Renal pelvis (tissue), 4 donors: ENCODE data around the gene CECR2. TPM values are rescaled to one million over a fixed set of nuclear protein-coding genes. Genes with fewer than 3 reads are reported as not detected.

Experiments used
- DNase-seq: peaks from one replicate; pipeline ENCODE4 v3.0.0-alpha.2; 2013
- polyA plus RNA-seq, 3 donors: library from polyadenylated mRNA; unstranded; fragments of 120-200 nt; gene quantifications; one replicate each; pipeline ENCODE4 v1.2.1, GENCODE V29; 2013; ENCODE audit not compliant: insufficient read length in 3 of 3

The CECR2 gene
- polyA plus RNA-seq, 3 donors, result 12.3 to 23.0 (median 21.7) TPM

DNA sequence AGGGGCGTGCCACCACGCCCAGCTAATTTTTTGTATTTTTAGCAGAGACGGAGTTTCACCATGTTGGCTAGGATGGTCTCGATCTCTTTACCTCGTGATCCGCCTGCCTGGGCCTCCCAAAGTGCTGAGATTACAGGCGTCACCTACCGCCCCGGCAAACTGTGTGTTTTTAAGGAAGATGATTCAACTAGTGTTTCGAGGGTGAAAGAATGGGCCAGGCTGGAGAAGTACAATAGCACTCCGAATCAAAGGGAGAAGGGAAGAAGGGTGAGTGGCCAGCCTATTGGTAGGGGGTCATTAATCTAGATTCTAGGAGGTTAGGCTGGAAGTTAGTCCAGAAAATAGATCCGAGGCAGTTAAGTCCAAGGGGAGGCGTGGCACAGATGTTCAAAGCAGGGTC, 2.9 kb upstream of the CECR2 start:
- DNase-seq, result no peak

DNA sequence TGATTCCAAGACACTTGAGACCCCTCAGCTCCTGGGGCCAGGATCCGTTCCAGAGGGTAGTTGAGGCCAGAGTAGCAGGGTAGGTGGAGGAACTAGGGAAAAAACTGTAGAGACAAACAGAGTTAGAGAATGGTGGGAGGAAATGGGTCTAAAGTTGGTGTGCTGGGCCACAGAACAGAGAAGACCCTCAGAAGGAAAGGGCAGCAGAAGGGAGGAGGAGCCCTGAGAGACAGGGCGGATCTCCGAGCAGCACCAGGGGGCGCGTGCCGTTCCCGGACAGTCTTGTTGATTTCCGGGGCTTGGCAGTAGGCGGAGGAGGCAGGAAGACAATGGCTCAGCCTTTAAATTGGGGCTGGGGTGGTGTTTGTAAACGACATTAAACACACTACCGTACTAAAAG, 2.4 kb upstream of the CECR2 start:
- no peak for DNase-seq

DNA sequence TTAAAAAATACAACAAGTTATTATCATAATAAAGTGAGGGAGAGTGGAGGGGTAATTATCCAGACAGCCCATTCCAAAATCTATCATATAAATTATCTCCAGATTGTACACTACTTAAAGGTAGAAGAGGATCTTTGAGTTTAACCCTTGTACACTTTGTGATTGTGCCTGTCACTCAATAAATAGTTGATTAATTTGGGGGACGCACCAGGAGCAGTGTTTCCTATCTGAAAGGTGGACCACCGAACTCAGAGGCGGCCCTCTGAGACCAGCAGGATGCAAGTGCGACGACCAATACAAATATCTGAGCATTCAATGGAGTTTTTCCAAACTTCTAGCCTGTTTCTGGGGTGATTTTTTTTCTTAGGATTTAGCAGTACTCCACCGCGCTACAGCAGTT, 1.1 kb upstream of the CECR2 start:
- DNase-seq, result no peak

DNA sequence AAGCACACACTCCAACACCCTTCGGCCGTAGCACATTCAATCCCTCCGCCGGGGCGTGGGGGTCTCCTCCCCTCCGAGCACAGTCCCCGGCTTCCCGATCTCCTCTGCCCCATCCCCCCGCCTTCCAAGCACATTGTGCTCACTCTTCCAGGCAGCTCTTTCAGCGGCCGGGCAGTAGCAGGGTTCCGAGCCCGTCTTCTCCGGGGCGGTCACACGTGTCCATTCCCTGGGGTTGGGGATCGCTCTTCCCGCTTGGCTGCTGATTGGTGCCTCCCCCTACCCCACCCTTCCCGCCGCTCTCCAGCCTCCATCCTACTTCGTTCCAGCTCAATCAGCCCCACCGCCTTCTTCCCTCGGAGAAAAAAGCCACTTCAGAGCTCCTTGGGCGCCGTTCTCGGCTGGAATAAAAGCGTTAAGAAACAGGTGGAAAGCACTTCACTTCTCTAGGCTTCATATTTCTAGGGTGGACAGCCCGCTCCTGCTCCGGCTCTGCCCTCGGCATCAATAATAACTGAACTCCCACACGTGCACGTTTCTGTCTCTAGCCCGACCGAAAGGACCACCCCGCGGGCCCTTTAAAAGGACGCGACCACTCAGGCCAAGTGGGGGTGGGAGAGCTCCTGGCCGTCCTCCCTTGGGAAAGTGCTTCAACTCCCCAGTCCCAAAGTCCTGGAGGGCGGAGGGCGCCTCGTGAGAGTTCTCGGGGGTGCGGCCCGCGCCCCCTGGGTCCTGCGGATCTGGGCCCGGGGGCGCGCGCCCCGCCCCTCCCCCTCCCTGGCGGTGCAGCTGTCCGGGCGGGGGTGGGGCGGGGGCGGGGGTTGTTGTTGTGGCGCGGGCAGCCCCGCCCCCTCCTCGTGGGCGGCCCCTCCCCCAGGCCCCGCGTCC, 464 bp upstream of the CECR2 start:
- DNase-seq, result peak; percentile 84

DNA sequence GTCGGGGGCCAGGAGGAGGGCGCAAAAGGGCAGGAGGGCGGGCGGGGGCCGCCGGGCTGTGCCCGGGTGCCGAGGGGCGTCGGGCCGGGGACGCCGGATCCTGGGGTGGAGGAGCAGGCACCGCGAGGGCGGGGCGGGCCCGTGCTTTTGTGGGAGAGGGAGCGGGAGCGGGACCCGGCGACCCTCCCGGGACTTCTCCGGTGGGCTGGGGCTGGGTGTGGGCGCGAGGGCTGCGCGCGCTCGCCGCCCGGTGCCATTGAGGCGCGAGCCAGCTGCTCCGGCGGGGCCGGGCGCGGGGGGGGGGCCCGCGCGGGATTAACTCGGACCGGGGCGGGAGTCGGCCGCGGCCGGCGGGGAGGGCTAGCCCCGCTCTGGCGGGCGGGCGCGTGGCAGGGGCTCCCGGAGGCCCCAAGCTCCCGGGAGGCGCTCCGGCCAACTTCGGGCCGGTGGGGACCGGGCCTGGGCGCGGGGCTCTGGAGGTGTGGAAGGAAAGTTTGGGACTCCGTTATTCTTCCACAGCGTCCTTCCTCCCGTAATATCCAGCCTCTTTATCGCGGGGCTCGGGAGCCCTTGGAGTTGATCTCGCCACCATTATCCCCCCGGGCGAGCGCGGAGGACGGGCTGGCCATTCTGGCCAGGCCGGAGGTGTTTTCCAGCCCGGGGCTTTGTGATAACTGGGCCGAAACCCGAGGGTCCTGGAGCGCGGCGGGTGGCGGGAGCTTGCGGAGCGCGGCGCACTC, 936 bp downstream of the CECR2 start:
- DNase-seq, result no peak

DNA sequence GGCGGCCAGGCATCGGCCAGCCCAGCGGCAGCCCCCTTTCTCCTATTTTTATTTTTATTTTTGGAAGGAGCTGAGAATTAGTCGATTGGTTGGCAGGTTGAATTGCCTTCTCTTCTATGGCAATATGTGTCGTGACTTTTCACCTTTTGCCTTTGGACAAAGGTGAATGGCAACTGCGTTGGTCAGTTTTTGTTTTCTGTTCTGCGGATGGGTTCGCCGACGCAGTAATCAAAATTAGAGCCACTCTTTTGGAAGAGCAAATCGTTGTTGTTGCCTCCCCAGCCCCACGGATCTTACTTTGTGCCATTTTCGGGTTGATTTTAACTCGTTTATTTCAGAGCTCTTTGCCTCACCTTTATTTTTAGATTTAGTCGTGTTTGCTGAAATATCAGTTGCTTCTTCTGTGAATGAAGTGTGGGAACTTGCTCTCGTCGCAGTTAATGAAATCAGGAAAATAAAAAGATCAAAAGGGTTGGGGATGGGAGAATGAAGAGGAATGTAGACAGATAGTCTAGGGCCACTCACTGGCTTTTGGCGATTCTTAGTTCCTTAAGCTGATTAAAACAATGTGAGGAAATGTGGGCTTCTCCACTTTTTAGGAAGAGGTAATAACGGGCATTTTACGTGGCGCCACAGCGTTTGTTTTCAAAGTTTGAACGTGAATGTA, 1.6 kb downstream of the CECR2 start:
- no peak for DNase-seq

DNA sequence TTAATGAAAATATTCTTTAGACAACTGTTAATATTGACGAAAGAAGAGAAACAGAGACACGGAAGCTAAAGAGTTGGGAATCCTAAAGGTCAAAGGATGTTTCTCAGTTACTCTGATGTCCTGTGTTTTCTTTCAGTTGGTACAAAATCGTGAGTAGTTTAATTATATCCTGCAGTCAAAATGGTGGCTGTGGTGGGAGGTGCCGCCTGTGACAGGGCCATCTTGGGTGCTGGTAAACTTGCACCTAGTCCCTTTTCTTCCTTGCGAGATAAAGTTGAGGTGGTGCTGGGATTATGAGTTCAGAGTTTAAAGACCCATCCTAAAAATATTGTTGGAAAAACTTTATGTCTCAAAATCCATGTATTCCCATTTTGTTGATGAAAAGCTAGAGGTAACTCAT, 2.2 kb downstream of the CECR2 start:
- no peak for DNase-seq

DNA sequence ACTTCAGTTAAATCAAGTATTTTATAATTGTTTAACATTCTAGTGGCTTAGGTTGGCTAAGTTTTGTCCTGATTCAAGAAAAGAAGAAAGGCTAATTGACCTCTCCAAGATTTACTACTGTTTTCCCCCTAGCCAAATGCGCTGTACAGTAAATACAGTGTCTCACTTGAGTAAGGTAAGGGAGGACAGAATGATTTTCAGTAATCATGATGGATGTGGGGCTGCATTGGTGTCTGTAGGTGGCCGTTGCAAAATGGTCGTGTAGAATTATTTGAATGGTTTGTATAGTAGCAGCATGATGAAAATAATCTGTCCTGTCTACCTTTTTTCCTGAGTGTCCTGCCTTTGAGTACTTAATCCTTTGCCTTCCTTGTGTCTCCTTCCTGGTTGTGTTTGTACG, 4.6 kb downstream of the CECR2 start:
- DNase-seq, result no peak

DNA sequence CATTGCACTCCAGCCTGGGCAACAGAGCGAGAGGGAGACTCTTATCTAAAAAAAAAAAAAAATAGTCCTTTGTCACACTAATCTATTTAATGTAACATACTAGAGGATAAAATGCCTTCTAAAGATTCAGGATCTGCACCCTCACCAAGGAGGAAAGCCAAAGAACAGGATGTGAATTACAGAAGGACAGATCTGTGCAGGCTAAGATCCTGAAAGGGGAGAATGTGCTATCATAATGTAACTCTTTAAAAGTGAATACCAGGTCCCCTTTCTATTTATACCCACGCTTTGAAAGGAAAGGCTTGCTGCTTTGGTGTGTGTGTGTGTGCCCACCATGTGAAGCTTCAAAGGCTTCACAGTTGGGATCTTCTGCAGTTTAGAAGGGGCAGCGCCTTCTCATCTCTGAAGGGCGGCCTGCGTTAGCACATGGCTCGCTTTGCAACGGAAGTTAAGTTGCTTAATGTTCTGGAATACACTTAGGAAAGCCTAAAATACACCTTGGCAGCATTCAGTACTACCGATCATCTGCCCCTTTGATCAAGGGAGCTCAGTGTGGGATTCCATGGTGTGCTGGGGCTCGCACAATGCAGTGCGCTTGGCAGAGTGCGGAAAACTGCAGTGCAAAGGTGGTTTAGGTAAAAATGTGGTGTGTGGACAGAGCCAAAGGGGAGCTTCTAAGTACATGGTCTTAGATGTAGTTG, 6.8 kb downstream of the CECR2 start:
- DNase-seq, result no peak

DNA sequence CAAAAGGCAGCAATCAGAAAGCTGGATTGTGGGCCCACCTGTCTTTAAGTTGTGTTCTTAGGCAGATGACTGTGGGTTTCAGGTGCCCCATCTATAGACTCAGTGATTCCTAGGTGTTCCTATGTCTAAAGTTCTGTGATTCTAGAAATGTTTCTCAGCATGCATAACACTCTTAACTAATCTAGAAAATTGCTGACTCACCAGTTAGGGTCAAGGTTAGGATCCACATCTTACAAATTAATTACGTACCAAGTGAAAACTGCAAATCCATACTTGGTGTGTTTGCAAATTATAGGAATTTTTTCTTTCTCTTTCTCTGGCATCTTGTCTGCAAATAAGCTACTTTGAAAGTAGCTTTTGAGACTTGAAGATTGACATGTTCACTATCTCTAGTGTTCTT, 7.7 kb downstream of the CECR2 start:
- DNase-seq, result no peak

DNA sequence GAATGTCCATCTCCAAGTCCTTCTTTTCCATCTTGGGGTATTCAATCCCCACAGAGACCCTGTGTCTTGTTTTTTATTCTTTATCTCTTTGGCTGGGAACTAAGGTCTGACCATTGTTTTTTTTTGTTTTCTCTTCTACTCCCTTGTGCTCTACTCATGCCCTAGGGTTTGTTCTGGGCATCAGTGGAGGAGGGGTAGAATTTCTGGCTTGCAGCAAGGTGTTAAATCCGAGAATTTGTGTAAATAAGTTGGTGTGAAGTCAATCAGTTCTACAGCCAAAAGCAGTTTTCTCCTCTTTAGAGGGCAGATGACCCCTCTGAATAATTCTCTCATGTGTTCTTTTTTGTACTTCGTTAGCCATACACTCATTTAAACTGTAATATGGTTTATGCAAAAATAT, 10.7 kb downstream of the CECR2 start:
- no peak for DNase-seq

DNA sequence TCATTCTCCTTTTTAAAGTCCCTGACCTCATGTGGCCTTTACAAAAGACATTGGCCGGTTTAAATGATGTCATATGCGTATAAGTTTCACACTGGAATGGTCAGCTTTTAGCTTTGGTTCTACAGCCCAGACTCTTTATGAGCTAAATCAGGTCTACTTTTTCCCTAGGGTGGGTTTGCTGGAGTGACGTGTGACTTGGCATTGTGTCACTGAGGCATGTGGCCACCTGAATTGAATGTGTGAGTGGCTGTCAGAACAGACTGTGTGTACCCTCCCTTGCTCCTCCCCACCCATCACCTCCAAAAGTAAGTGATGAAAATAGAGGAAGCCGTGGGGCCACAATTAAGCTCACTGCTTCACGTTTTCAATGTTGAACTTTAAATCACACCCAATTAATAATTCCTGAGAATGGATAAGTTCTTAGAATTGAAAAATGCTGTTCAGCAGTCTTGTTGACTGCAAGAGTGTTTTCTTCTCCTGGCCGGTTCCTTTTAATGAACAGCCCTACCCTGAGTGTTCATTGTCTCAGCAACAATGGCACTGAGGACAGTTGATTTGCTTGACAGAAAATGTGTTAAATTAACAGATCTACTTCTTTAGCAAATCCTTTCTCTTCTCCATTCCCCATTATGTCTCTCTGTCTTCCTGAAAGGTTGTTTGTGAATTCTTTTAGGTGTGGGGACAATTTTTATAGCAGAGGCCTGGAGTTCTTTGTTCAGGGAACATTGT, 11.3 kb downstream of the CECR2 start:
- DNase-seq, result no peak

DNA sequence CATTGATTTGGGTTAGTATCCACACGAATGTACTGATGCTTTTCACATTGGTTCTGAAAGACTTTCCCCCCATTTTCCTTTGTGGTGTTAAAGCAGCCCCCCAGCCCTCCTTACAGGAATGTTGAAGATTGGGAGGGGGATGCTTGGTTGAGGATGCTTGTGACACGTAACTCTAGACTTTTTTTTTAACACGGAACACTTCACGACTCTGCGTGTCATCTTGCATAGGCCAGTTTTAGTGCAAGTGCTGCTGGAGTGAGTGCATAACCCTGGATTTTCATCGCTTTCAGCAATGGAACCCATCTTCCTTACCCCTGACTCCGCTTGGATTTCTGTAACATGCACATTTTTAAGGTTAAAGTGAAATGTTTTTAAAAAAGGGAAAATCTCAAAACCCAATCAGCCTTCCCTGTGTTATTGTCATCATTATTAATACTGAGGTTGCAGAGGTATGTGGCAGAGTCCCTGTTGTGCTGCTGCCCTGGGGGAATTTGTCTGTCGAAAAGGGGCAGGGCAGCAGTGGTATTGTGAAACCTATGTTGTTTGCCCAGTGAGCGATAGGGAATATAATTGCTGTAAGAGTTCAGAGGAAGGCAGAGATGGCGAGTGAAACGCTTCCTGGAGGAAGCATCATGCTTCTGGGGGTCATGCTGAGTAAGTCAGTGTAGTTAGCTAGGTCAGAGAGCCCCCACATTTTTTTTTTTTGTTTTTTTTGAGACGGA, 12.1 kb downstream of the CECR2 start:
- DNase-seq, result no peak

DNA sequence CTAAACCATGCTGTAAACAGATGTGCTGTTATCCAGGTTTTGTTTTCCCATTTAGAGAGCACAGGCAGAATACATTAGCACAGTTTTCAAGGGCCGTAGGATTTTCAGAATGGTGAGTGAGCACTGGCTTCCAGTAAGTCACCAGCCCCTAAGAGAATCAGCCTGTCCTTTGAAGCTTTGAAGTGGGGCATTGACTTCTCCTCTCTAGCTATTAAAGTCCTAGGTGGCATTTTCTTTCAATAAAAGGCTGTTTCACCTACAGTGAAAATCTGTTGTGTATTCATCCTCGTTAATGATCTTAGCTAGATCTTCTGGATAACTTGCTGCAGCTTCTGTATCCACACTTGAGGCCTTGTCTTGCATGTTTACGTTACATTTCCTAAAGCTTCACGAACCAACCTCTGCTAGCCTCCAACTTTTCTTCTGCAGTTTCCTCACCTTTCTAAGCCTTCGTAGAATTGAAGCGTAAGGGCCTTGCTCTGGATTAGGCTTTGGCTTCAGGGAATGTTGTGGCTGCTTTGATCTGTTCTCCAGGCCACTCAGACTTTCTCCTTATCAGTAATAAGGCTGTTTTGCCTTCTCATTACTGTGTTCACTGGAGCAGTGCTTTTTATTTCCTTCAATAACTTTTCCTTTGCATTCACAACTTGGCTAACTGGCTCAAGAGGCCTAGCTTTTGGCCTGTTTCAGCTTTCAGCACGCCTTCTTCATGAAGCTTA, 15.5 kb downstream of the CECR2 start:
- DNase-seq, result no peak

DNA sequence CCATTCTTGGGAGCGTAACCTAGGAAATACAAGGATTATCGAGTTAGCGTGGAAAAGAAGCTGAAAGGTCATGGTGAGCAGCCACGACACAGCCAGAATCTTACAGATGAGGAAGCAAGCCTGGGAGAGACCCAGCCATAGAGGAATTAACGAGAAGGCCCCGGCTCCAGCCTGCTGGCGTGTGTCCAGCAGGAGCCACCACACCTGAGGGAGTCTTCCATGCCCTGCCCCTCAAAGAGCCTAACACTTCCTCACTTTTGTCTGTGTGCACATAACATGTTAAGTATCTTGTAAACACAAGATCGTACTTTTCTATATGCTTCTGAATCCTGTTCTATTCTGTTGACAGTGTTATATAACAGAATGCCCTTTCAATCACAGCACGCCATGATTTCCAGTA, 18.1 kb downstream of the CECR2 start:
- no peak for DNase-seq

DNA sequence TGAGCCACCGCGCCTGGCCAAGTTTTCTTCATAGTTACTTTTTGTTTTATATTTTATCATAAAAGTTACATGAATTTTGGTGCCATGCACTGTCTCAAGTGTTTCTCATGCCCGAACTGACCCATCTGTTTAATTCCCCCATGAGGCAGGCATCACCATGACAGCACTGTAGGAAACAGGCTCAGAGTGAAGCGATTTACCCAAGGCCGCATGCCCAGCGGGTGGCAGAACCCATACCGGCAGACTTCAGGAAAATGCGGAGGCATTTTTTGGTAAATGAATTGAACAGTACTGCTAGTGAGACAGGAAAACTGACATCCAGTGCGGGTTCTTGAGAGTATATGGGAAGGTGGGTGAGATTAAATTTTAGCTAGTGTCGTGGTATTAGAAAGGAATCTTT, 19.0 kb downstream of the CECR2 start:
- no peak for DNase-seq

DNA sequence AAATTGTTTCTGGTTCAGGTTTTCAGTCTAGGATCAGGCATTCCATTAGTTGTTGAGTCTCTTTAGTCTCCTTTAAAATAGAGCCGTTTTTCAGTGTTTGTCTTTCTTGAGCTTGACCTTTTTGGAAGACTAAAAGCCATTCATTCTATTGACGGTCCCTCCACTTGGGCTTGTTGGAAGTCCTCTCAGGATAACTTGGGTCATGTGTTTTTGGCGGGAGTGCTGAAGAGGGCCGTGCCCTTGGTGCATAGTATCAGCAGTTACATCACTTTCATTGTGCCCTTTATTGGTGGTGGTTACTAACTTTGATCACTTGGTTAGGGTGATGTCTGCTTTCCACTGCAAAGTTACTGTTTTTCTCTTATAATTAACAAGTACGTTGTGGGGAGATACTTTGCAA, 20.8 kb downstream of the CECR2 start:
- DNase-seq, result no peak

DNA sequence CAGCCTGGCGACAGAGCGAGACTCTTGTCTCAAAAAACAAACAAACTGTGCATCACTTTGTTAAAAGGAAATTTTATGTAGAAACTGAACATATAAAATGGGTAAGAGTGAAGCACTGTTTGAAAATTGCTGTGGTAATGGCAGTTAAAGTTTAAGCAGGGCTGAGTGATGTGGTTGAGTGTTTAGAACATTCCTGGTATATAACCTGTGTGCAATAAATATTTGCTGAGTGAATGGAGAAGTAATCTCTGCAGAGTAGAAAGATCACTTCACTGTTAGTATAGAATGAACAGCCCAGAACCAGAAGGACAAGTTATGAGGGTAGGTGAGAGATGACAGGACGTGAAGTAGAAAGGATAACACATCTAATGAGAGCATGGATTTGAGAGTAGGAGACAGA, 27.3 kb downstream of the CECR2 start:
- no peak for DNase-seq

DNA sequence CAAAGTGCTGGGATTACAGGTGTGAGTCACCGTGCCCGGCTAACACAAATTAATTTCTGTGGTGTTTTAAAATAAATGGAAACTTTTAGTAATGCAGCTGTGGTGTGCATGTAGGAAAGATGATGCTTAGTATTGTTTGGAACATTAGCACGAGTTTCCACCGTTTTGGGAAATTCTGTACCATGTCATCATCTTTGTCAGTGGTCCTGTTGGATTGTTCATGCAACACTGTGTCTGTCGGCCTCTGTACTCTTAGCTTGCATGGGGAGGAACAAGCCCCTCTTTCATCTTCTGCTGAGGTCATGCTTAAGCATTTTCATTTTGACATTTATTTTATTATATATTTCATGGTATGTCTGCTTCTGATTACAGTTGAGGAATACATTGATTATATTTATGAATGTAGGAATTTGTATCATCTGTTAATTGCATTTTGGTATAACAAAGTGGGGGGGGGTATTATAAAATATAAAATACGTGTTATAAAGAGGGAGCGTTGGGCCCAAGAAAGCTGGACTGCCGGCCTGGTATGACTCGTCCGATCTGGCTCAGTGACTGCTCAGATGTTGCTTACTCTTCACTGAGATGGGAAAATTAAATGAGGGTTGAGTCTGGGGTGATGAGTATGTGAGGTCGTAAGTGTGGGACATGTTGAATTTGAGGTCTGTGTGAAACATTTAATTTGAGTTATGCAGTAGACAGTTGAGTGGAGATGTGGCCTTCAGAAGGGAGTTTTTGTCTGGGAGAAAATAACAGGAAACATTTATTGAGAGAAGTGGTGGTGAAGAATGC, 28.7 kb downstream of the CECR2 start:
- no peak for DNase-seq
